GM19324 (cell line): ENCODE results near the gene AREL1.

Experiments used
- ATAC-seq: cut with Tn5 transposase; IDR thresholded peaks from one replicate; pipeline ENCODE4 v1.9.1; 2021; ENCODE audit warnings: mild to moderate bottlenecking, moderate library complexity; ENCODE audit not compliant: unreplicated experiment, low FRiP score

The AREL1 gene

GRCh38 chr14:74638966-74639365, 73.9 kb downstream of the AREL1 start:
- ATAC-seq: no peak

GRCh38 chr14:74638066-74638465, 74.8 kb downstream of the AREL1 start:
- ATAC-seq: no peak

- no peak for ATAC-seq
Measured at GRCh38 chr14:74637178-74637550, 75.7 kb downstream of the AREL1 start.

- ATAC-seq: no peak
Measured at GRCh38 chr14:74636424-74637177, 76.3 kb downstream of the AREL1 start.

GRCh38 chr14:74635847-74636246, 77.0 kb downstream of the AREL1 start:
- ATAC-seq: no peak

DNA sequence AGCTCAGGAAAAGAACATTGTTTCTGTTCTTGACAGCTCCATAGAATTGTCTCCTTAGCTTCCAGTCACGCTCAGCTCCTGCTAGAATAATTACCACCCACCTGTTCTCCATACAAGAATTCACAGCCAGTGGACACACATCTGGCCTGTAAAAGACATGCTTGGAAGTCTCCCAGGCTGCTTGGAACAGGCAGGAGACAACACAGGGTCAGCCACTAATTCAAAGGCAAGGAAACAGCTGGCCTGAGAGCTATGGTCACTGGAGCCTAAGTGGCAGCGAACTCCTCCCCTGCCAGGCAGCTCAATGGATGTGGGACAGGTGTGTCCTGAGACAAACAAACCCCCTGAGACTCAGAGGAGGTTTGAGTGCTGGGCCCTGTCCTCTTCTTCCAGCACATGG, 77.9 kb downstream of the AREL1 start:
- ATAC-seq: no peak

DNA sequence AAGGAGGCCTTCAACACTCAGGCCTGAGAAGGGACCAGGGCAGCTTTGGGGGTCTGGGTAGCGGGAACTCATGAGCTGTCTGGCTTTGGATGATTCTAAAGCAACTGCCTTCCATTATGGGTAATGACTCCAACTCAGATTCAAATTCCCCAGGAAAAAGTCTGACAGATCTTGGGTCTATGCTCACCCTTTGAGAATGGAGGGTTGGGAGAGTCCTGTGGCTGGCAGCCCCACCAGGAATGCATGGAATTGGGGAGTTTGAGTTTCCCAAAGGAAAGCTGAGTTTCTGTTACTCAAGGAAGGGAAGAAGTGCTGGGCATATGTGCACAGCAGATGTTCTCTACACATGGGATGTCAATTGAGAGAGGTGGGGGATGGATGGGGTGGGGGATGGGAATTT, 78.4 kb downstream of the AREL1 start:
- no peak for ATAC-seq

- ATAC-seq: no peak
Measured at GRCh38 chr14:74630881-74631690, 81.8 kb downstream of the AREL1 start.

- ATAC-seq: no peak
Measured at GRCh38 chr14:74628418-74628817, 84.5 kb downstream of the AREL1 start.

- ATAC-seq: no peak
Measured at GRCh38 chr14:74627076-74627475, 85.8 kb downstream of the AREL1 start.

DNA sequence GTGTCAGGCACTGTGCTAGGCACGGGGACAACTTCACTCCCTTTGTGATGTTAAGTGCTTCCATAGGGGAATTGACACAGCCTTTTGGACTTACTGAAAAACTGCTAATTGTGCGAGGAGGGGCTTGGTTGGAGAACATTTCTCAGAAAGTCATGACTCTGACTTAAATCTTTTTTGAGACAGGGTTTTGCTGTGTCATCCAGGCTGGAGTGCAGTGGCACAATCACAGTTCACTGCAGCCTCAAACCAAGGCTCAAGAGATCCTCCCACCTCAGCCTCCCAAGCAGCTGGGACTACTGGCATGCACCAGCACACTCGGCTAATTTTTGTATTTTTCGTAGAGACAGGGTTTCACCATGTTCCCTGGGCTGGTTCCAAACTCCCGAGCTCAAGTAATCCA, 90.6 kb downstream of the AREL1 start:
- ATAC-seq: no peak

DNA sequence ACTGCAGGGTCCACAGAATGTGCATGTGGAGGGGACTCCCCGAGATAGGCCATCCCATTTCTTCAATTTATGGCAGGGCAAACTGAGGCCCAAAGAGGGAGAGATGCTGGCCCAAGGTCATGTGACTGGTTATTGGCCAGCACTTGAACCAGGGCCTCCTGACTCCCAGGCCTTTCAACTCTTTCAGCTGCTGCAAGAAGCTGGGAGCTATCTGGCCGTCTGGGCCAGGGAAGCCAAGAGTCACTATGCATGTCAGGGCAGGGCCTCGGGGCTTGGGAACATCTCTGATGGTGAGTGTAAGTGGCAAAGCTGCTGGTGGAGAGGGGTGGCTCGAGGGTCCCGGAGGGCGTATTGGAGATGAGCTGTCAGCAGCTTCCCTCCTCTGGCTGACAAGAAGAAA, 91.3 kb downstream of the AREL1 start:
- ATAC-seq: no peak

GRCh38 chr14:74620923-74621322, 92.0 kb downstream of the AREL1 start:
- ATAC-seq: no peak

DNA sequence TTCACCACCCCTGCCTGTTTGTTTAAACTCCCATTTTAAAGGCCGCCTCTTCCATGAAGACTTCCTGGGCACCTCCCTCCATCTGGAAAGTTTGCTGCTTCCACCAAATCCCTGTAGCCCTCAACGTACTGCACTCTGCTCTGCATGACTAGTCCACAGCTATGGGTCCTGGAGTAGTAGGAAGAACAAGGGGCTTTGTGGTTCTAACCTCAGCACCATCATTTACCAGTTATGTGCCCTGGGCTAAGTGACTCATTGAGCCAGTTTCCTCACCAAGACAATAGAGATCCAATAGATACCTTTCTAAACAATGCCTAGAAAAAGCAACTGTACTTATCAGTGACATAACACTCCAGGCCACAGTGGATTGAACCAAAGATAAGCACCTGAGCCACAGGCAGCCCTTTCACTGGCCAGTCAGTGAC, 92.4 kb downstream of the AREL1 start:
- no peak for ATAC-seq

- no peak for ATAC-seq
Measured at GRCh38 chr14:74619672-74620131, 93.2 kb downstream of the AREL1 start.

GRCh38 chr14:74618078-74618952, 94.6 kb downstream of the AREL1 start:
- ATAC-seq: no peak

DNA sequence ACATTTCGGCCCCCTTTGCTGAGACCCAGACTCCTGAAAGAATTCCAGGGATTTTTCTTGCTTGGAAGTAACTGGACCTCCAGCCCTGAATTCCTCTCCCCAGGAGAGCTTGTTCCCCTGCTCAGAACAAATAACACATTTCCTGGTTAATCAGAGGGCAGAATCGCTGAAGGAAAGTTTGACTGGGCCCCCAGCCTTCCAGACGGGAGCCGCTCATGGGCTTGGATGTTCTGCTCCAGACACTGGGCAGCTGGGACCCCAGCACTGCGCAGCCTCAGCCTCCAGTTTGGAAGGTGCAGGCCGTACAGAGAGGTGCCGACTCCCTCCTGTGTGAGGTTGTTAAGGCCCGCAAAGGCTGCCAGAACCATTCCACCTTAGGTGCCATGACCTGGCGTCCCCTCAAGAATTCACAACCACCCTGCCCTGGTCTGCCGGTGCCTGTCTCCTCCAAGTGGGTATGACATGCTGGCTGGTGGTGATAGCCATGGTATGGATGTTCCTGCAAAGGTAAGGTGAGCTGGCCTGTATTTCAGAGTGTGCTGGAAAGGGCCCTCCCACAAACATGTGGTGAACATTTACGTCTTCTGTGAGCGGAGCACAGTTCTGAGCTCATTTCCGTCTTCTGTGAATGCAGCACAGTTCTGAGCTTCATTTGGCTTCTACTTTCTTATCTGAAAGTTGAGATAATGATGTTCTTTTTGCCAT, 95.7 kb downstream of the AREL1 start:
- ATAC-seq: no peak

DNA sequence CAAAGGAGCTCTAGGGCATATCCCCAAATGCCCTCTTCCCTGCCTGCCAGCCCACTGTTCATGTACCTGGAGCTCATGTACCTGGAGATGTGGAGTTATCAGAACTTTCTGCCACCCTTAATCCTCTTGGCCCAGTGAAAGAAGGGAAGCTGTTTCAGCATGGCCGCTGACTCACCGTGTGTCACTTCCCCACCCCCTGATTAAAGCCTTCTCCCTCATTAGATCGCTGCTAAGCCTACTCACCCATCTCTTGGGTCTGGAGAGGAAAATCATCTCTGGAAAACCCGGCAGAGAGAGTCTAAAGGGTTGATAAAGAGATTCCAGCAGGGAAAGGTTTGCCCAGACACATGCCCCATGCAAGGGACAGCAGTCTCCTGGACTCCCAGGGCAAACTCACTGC, 96.4 kb downstream of the AREL1 start:
- ATAC-seq: no peak

DNA sequence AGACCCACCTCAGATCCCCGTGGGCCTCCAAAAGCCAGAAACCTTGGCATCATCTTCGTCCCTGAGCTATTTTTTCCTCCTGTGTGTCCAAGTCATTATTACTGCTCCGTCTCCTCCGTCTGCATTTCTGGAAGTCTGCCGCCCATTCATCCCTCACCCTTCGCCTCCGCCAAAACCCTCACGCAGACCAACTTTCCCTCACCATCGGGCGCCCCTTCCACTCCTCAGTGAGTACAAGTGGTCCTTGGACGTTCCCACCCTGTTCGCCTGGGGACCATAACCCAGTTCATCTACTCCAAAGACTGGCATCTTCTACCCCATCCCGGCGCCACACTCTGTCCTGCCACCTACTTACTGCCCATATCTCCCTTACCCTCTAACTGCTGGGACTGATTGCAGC, 97.1 kb downstream of the AREL1 start:
- ATAC-seq: no peak
